Breast epithelium (tissue), 4 donors: Measurements from ENCODE around the gene HOXD12. TPM values are rescaled to one million over a fixed set of nuclear protein-coding genes. Genes with fewer than 3 reads are reported as not detected.

Experiments used
- DNase-seq, 2 donors: peaks; one replicate each; pipeline ENCODE4 v3.0.0-alpha.2; 2019; ENCODE audit warnings: low spot score in 2 of 2
- H3K27ac ChIP-seq, 2 donors: fragments of 200-600 bp; sonication (generic) in 1 of 2; one replicate each; pipeline ENCODE4 v1.5.1; 2016 to 2019; ENCODE audit warnings: mild to moderate bottlenecking in 1 of 2
- H3K27me3 ChIP-seq, 2 donors: fragments of 200-600 bp; sonication (generic) in 1 of 2; one replicate each; pipeline versions ENCODE4 v1.5.1 to v1.6.0; 2017 to 2019; ENCODE audit warnings: control low read depth in 1 of 2, mild to moderate bottlenecking in 1 of 2
- H3K36me3 ChIP-seq: fragments of 200-600 bp; one replicate; pipeline ENCODE4 v1.5.1; 2019
- H3K4me1 ChIP-seq, 2 donors: fragments of 200-600 bp; sonication (generic); one replicate each; pipeline ENCODE4 v1.5.1; 2016 to 2019; ENCODE audit warnings: control low read depth in 1 of 2
- H3K4me3 ChIP-seq, 3 donors: fragments of 200-600 bp; sonication (generic); 1 replicate in 2 of 3; 2 replicates in 1 of 3; pipeline ENCODE4 v1.5.1; 2016 to 2019; ENCODE audit warnings: mild to moderate bottlenecking in 3 of 3, moderate library complexity in 2 of 3
- H3K9me3 ChIP-seq, 2 donors: fragments of 200-600 bp; sonication (generic) in 1 of 2; one replicate each; pipeline ENCODE4 v1.5.1; 2016 to 2019; ENCODE audit warnings: control low read depth in 1 of 2
- CTCF ChIP-seq, 3 donors: fragments of 450-650 bp; IDR thresholded peaks; one replicate each; pipeline ENCODE4 v1.5.1; 2016 to 2017; ENCODE audit warnings: antibody characterized with exemption in 3 of 3, mild to moderate bottlenecking in 3 of 3, moderate library complexity in 3 of 3
- POLR2A ChIP-seq: fragments of 450-650 bp; IDR thresholded peaks from one replicate; pipeline ENCODE4 v1.6.1; 2016; ENCODE audit warnings: antibody characterized with exemption, mild to moderate bottlenecking, moderate library complexity
- POLR2AphosphoS5 ChIP-seq, 3 donors: sonication (generic); formaldehyde crosslinking; IDR thresholded peaks; one replicate each; pipeline ENCODE4 v1.6.1; 2017; ENCODE audit warnings: antibody characterized with exemption in 3 of 3
- intact Hi-C: fragments of 100-400 bp; cut with DNase I; formaldehyde crosslinking; loops from one replicate; pipeline ENCODE4 v1.15.1; 2023; ENCODE audit warnings: low total_unique reads
- total RNA-seq, 3 donors: library from RNA; depleted of rRNA; stranded (reverse); fragments of >200 nt; gene quantifications; one replicate each; pipeline ENCODE4 v1.1.0, GENCODE V29; 2016

HOXD12 gene
- total RNA-seq, 3 donors from 2014 or later = not detected

- TF ChIP-seq CTCF (IDR thresholded peaks at IDR 0.05) (peak in 1 of 3 donors; percentile 22), POLR2A (no peak)
- Histone ChIP-seq H3K27me3 (peaks cover 12 to 100% of the 10 kb centered on the region in 2 donors), H3K27ac (peak within 1 kb of the TSS in 1 of 2 donors; percentile 75), H3K4me3 (peak within 1 kb of the TSS; percentile 24 to 62 (median 36)), H3K36me3 (no peaks in the 10 kb centered on the region), H3K4me1 (no peaks in the 10 kb centered on the region), H3K9me3 (no peaks in the 10 kb centered on the region)
- intact Hi-C loops = no loop called here
- peak in 1 of 2 donors; percentile 60 for DNase-seq
Measured at GRCh38 chr2:176115883-176116813, 16.6 kb downstream of the HOXD12 start, which contains the start of gene HOXD10. HOXD10 (plus strand) TSS chr2:176116778; CDS start chr2:176116834, 56 bp downstream.

- peak in 1 of 2 donors; percentile 45 for DNase-seq
- peaks cover 10 to 100% of the 10 kb centered on the region in 2 donors for H3K27me3 ChIP-seq
- H3K4me3 ChIP-seq = peak overlapping the region; percentile 21 to 62 (median 36)
Measured at GRCh38 chr2:176117162-176117822, 17.7 kb downstream of the HOXD12 start.

GRCh38 chr2:176117823-176118371 lies 18.3 kb downstream of the HOXD12 start:
- DNase-seq = no peak
- no peaks in the 10 kb centered on the region for H3K4me1 ChIP-seq
- peaks cover 9 to 100% of the 10 kb centered on the region in 2 donors for H3K27me3 ChIP-seq
- H3K4me3 ChIP-seq = peak overlapping the region; percentile 21 to 62 (median 36)
- H3K27ac ChIP-seq = peak overlapping the region in 1 of 2 donors; percentile 75
- H3K9me3 ChIP-seq = no peaks in the 10 kb centered on the region
- TF ChIP-seq POLR2AphosphoS5 (IDR thresholded peaks at IDR 0.05) (no peak), POLR2A (no peak), CTCF (IDR thresholded peaks at IDR 0.05) (no peak)
- H3K36me3 ChIP-seq = no peaks in the 10 kb centered on the region
- intact Hi-C loops = no loop called here

More at GRCh38 chr2:176117162-176117822, 17.7 kb downstream of the HOXD12 start:
- no peaks in the 10 kb centered on the region for H3K9me3 ChIP-seq
- TF ChIP-seq CTCF (IDR thresholded peaks at IDR 0.05) (no peak), POLR2A (no peak), POLR2AphosphoS5 (IDR thresholded peaks at IDR 0.05) (no peak)
- H3K36me3 ChIP-seq = no peaks in the 10 kb centered on the region
- peak overlapping the region in 1 of 2 donors; percentile 75 for H3K27ac ChIP-seq
- intact Hi-C loops = no loop called here
- H3K4me1 ChIP-seq = no peaks in the 10 kb centered on the region

- no peaks in the 10 kb centered on the region for H3K36me3 ChIP-seq
- no peaks in the 10 kb centered on the region for H3K9me3 ChIP-seq
- peak overlapping the region; percentile 15 to 62 (median 36) for H3K4me3 ChIP-seq
- intact Hi-C loops = no loop called here
- peak in 1 of 2 donors; percentile 46 for DNase-seq
- H3K27me3 ChIP-seq = peaks cover 9 to 100% of the 10 kb centered on the region in 2 donors
- H3K4me1 ChIP-seq = no peaks in the 10 kb centered on the region
- TF ChIP-seq POLR2A = no peak
- no peak for TF ChIP-seq POLR2AphosphoS5 (IDR thresholded peaks at IDR 0.05)
- TF ChIP-seq CTCF (IDR thresholded peaks at IDR 0.05) = no peak
- peak overlapping the region in 1 of 2 donors; percentile 75 for H3K27ac ChIP-seq
Measured at GRCh38 chr2:176118601-176119339, 19.2 kb downstream of the HOXD12 start.
